Nephron progenitor cell (in vitro differentiated cells): ENCODE results near the gene DIP2C.

Experiments
- DNase-seq: peaks from one replicate; pipeline ENCODE4 v3.0.0; 2021
- H3K27ac Mint-ChIP-seq: 2 replicates; pipeline ENCODE4 v1.8.0; 2021; ENCODE audit warnings: mild to moderate bottlenecking, moderate library complexity, mixed read lengths
- H3K27me3 Mint-ChIP-seq: 2 replicates; pipeline ENCODE4 v1.8.0; 2021; ENCODE audit warnings: mild to moderate bottlenecking, low read depth, mixed read lengths; ENCODE audit not compliant: poor library complexity
- H3K36me3 Mint-ChIP-seq: 2 replicates; pipeline ENCODE4 v1.8.0; 2021; ENCODE audit warnings: low read depth, mixed read lengths
- H3K4me1 Mint-ChIP-seq: 2 replicates; pipeline ENCODE4 v1.8.0; 2021; ENCODE audit warnings: mixed read lengths
- H3K4me3 Mint-ChIP-seq: 2 replicates; pipeline ENCODE4 v1.8.0; 2021; ENCODE audit warnings: mild to moderate bottlenecking, moderate library complexity, mixed read lengths
- H3K9me3 Mint-ChIP-seq: 2 replicates; pipeline ENCODE4 v1.8.0; 2021; ENCODE audit warnings: mild to moderate bottlenecking, moderate library complexity, mixed read lengths
- TF ChIP-seq, protein P1 (sequence below): fragments of 200-600 bp; sonication (generic); IDR thresholded peaks from 2 replicates; pipeline ENCODE4 v1.5.0; 2021; ENCODE audit warnings: antibody characterized with exemption

The DIP2C gene

DNA sequence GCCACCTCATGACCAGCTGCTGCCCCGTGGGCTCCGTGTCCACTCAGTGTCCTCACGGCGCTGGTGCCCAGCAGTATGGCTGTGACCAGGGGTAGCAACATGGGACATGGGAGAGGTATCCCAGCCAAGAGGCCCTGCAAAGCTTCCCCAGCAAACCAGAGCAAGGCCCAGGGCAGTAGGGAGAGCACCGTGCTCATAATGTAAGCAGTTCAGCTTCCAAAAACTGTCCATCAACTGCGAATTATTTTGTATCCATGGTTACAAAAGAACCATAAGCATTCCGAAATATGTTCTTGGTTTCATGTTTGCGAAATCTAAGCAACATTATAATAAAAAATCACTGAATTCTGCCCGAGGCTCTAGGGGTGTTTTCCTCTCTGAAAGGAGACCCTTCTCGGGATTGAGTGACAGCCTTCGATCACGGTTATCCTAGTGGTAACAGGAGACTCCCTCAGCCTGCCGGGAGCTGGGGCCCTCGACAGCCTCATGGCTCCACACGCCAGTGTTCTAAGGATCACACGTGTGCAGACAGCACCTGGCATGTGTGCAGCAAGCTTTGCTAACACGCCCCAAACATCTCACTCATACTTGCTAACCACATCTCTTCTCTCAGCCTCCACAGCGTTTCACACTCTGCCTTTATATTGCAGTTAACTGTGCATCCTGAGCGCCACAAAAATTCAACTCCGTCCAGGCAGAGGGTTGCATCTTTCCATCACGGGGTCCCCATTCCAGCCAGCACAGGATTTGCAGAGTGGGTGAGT lies 117.6 kb downstream of the DIP2C start:
- Mint-ChIP-seq H3K36me3 (peaks cover 29% of the 10 kb centered on the region), H3K9me3 (peaks cover 28% of the 10 kb centered on the region), H3K4me1 (peaks cover 50% of the 10 kb centered on the region), H3K27me3 (no peaks in the 10 kb centered on the region), H3K27ac (peak overlapping the region; percentile 57), H3K4me3 (no peak overlapping the region)
- TF ChIP-seq, protein P1, sequence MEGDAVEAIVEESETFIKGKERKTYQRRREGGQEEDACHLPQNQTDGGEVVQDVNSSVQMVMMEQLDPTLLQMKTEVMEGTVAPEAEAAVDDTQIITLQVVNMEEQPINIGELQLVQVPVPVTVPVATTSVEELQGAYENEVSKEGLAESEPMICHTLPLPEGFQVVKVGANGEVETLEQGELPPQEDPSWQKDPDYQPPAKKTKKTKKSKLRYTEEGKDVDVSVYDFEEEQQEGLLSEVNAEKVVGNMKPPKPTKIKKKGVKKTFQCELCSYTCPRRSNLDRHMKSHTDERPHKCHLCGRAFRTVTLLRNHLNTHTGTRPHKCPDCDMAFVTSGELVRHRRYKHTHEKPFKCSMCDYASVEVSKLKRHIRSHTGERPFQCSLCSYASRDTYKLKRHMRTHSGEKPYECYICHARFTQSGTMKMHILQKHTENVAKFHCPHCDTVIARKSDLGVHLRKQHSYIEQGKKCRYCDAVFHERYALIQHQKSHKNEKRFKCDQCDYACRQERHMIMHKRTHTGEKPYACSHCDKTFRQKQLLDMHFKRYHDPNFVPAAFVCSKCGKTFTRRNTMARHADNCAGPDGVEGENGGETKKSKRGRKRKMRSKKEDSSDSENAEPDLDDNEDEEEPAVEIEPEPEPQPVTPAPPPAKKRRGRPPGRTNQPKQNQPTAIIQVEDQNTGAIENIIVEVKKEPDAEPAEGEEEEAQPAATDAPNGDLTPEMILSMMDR: no peak
- DNase-seq: no peak

DNA sequence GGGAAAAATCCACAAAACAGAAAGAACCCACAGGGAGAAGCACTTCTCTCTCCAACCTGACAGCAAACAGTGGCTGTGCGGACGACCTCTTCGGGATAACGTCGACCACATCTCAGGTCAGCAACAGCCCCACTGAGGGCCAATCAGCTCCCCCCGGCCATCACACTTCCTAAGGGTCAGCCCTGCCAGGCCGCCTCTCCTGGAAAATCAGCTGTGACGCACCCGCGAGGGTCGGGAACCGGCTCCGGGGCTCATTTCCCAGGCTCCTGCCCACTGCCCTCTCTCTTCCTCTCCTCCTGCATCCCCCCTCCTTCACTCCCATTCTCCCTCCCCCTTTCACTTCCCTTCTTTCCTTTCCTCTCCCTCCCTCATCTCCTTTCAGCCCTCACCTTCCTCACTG lies 118.3 kb downstream of the DIP2C start:
- Mint-ChIP-seq H3K27ac (peak overlapping the region; percentile 57), H3K9me3 (peaks cover 31% of the 10 kb centered on the region), H3K36me3 (peaks cover 33% of the 10 kb centered on the region), H3K27me3 (no peaks in the 10 kb centered on the region), H3K4me1 (peaks cover 46% of the 10 kb centered on the region), H3K4me3 (no peak overlapping the region)
- no peak for DNase-seq
- TF ChIP-seq, protein P1: no peak

DNA sequence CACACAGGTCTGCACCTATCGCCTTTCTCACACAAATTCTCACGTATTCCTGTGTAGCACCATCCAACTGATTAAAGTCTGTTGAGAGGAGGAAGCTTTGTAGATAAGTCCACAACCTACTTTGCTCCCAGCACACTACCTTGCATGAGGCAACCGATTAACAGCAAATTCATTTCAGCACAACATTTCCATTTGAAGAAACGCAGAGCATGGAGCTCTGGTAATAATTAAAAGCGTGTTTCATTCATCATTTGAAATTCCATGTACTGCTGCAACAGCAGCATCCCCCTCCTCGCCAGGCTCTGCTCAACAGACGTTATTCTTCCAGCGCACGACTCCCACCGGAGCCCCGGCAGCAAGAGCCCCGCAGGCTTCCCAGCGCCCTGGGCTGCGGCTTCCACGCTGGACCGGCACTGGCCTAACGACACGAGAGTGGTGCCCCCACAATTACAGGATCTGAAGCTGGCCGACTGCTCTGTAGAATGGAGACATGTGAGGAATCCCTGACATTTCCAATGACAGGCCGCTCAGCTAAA lies 118.8 kb downstream of the DIP2C start:
- no peaks in the 10 kb centered on the region for H3K27me3 Mint-ChIP-seq

DNA sequence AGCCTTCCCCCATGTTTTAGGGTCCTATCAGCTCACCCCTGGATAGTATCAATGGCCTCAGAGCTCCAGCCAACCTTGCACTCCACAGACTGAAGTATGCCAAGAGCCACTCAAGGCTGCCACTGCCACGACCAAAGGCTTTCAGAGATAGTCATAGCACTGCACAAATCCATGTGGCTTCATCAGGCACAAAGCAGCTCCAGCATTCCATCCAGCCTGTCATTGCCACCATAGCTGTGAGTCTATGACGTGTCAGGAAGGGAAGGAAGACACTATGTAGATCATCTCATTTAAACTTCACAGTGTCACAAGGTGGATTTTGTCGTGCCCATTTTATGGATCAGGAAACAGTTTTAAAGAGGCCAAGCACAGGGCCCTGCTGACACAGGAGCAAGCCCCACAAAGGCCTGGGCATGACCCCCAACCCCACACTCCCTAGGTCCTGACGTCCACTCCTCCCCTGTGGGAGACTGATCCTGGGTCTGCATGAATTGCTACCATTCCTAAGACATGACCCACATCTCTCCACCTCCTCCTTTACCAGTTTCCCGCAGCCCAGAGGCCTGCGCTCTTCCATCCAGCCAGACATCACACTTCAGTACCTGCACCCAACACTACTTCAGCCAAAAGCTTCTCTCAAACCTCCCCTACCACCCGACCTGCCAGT lies 119.4 kb downstream of the DIP2C start:
- TF ChIP-seq, protein P1: no peak
- H3K9me3 Mint-ChIP-seq: peaks cover 42% of the 10 kb centered on the region
- DNase-seq: no peak
- peaks cover 43% of the 10 kb centered on the region for H3K36me3 Mint-ChIP-seq
- H3K4me3 Mint-ChIP-seq: no peak overlapping the region
- no peak overlapping the region for H3K27ac Mint-ChIP-seq
- no peaks in the 10 kb centered on the region for H3K27me3 Mint-ChIP-seq
- H3K4me1 Mint-ChIP-seq: peaks cover 35% of the 10 kb centered on the region

More for the DNA sequence above, 118.8 kb downstream of the DIP2C start:
- no peak for DNase-seq
- TF ChIP-seq, protein P1: no peak
- no peak overlapping the region for H3K4me3 Mint-ChIP-seq
- H3K36me3 Mint-ChIP-seq: peaks cover 37% of the 10 kb centered on the region
- peaks cover 36% of the 10 kb centered on the region for H3K9me3 Mint-ChIP-seq
- peaks cover 41% of the 10 kb centered on the region for H3K4me1 Mint-ChIP-seq
- no peak overlapping the region for H3K27ac Mint-ChIP-seq

DNA sequence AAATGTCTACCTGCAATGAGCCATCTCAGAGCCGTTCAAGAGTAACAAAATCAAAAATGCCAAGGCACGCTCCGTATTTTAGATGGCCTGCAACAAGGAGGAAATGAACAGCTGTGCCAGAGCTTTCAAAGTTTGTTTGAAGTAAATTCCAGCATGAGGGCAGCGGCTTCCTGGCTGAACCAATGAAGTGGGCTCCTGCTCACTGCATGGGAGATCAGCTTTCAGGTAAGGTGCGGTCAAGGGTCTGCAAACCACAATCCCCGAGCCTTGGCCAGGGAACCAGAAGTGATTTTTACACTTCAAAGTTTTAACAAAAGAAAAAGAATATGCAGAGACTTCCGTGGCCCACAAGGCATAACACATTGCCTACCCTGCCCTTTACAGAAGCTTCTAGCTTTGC lies 120.6 kb downstream of the DIP2C start:
- Mint-ChIP-seq H3K9me3 (peaks cover 54% of the 10 kb centered on the region), H3K4me3 (no peak overlapping the region), H3K4me1 (peaks cover 30% of the 10 kb centered on the region), H3K27ac (no peak overlapping the region), H3K36me3 (peaks cover 56% of the 10 kb centered on the region), H3K27me3 (peaks cover 3% of the 10 kb centered on the region)
- TF ChIP-seq, protein P1: no peak
- DNase-seq: no peak
